ENCODE data around the gene HOMER2. TPM values are rescaled to one million over a fixed set of nuclear protein-coding genes. Genes with fewer than 3 reads are reported as not detected.

Gene HOMER2
- total RNA-seq, 1 donor from 2014 or later: 12.2 TPM

DNA sequence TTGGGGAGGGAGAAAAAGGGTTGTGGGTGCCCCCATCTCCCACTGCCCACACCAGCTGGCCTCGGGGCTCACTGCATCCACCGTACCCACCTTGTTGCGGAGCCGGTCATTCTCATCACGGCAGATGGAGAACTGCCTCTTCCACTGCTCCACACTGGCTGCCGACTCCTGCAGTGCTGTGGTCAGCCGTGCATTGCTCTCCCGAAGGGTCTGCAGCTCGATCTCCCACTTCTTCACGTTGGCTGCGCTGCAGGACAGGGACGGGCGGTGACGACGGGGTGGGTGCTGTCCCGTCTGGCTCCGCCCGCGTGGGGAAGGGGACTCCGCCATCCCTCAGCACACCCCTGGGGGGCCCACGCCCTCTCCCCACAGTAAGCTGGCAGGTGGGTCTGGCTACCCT, 98.0 kb downstream of the HOMER2 start:
- H4K20me1 ChIP-seq (ENCODE audit: insufficient read depth, low read length): no peaks in the 10 kb centered on the region
- no peak overlapping the region for H3K4me3 ChIP-seq (ENCODE audit: insufficient read depth, low read depth, low read length)
- DNase-seq (ENCODE audit: low read depth) (no peak), FAIRE-seq (no peak)
- H3K4me2 ChIP-seq (ENCODE audit: low read length): no peak overlapping the region
- TF ChIP-seq, protein P1, sequence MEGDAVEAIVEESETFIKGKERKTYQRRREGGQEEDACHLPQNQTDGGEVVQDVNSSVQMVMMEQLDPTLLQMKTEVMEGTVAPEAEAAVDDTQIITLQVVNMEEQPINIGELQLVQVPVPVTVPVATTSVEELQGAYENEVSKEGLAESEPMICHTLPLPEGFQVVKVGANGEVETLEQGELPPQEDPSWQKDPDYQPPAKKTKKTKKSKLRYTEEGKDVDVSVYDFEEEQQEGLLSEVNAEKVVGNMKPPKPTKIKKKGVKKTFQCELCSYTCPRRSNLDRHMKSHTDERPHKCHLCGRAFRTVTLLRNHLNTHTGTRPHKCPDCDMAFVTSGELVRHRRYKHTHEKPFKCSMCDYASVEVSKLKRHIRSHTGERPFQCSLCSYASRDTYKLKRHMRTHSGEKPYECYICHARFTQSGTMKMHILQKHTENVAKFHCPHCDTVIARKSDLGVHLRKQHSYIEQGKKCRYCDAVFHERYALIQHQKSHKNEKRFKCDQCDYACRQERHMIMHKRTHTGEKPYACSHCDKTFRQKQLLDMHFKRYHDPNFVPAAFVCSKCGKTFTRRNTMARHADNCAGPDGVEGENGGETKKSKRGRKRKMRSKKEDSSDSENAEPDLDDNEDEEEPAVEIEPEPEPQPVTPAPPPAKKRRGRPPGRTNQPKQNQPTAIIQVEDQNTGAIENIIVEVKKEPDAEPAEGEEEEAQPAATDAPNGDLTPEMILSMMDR (IDR thresholded peaks at IDR 0.05; ENCODE audit: insufficient read depth, low read depth, low read length): no peak
- TF ChIP-seq EZH2 (IDR thresholded peaks at IDR 0.05; ENCODE audit: insufficient read depth, low read length): no peak
- Mint-ChIP-seq H3K27me3 (ENCODE audit: low read depth, unreplicated experiment) (no peaks in the 10 kb centered on the region), H3K4me3 (ENCODE audit: unreplicated experiment) (no peak overlapping the region), H3K27ac (ENCODE audit: unreplicated experiment) (no peak overlapping the region), H3K9me3 (ENCODE audit: unreplicated experiment) (no peaks in the 10 kb centered on the region), H3K36me3 (ENCODE audit: low read depth, unreplicated experiment) (no peaks in the 10 kb centered on the region), H3K4me1 (ENCODE audit: low read depth, unreplicated experiment) (peaks cover 26% of the 10 kb centered on the region)
- no peak overlapping the region for H2AFZ ChIP-seq (ENCODE audit: low read depth, low read length)
- H3K36me3 ChIP-seq (ENCODE audit: insufficient read depth, low read length): no peaks in the 10 kb centered on the region
- no peaks in the 10 kb centered on the region for H3K27me3 ChIP-seq (ENCODE audit: insufficient read depth, low read length)
- H3K9ac ChIP-seq (ENCODE audit: low read length): no peak overlapping the region
- H3K9me3 ChIP-seq (ENCODE audit: insufficient read depth, low read depth, low read length): no peaks in the 10 kb centered on the region
- no peak overlapping the region for H3K27ac ChIP-seq (ENCODE audit: low read depth, low read length)
- H3K4me1 ChIP-seq (ENCODE audit: insufficient read depth, low read length): peaks cover 29% of the 10 kb centered on the region
- no peaks in the 10 kb centered on the region for H3K79me2 ChIP-seq (ENCODE audit: insufficient read depth, low read length)

DNA sequence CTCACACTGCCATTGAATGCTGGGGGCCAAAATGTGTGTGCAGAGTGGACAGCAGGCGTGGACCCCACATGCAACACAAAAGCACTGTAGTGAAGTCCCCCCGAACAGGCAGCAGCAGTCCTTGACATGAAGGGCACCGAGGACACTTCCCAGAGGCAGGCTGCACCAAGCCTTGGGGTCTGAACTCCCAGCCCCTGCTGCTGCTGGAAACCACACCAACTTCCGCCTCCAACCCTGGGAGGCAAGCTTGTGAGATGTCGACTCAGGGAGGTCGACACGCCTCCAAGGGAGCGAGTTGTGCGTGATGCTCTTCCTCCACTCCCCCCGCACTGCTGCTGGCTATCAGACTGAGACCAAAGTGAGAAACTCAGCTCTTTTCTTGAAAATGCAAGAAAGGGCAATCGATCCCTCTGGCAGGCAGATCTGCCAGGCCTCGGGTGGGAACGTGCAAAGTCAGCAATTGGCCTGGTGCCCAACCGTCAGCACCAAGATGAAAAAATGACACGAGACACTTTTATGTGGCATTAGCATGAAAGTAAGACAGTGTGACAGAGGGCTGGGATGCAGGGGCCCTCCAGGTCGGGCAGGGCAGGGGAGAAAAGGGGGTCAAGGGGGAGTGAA, 99.5 kb downstream of the HOMER2 start:
- Mint-ChIP-seq H3K36me3 (ENCODE audit: low read depth, unreplicated experiment) (no peaks in the 10 kb centered on the region), H3K27ac (ENCODE audit: unreplicated experiment) (no peak overlapping the region), H3K4me1 (ENCODE audit: low read depth, unreplicated experiment) (peaks cover 28% of the 10 kb centered on the region), H3K9me3 (ENCODE audit: unreplicated experiment) (no peaks in the 10 kb centered on the region), H3K4me3 (ENCODE audit: unreplicated experiment) (no peak overlapping the region), H3K27me3 (ENCODE audit: low read depth, unreplicated experiment) (no peaks in the 10 kb centered on the region)
- Histone ChIP-seq H3K27ac (ENCODE audit: low read depth, low read length) (no peak overlapping the region), H3K4me1 (ENCODE audit: insufficient read depth, low read length) (peaks cover 31% of the 10 kb centered on the region), H4K20me1 (ENCODE audit: insufficient read depth, low read length) (no peaks in the 10 kb centered on the region), H3K79me2 (ENCODE audit: insufficient read depth, low read length) (no peaks in the 10 kb centered on the region), H3K4me3 (ENCODE audit: insufficient read depth, low read depth, low read length) (no peak overlapping the region), H2AFZ (ENCODE audit: low read depth, low read length) (no peak overlapping the region), H3K9me3 (ENCODE audit: insufficient read depth, low read depth, low read length) (no peaks in the 10 kb centered on the region), H3K9ac (ENCODE audit: low read length) (no peak overlapping the region), H3K4me2 (ENCODE audit: low read length) (peak overlapping the region; percentile 38), H3K27me3 (ENCODE audit: insufficient read depth, low read length) (no peaks in the 10 kb centered on the region), H3K36me3 (ENCODE audit: insufficient read depth, low read length) (no peaks in the 10 kb centered on the region)
- DNase-seq (ENCODE audit: low read depth) (no peak), FAIRE-seq (no peak)
- no peak for TF ChIP-seq EZH2 (IDR thresholded peaks at IDR 0.05; ENCODE audit: insufficient read depth, low read length)
- TF ChIP-seq, protein P1 (IDR thresholded peaks at IDR 0.05; ENCODE audit: insufficient read depth, low read depth, low read length): no peak

DNA sequence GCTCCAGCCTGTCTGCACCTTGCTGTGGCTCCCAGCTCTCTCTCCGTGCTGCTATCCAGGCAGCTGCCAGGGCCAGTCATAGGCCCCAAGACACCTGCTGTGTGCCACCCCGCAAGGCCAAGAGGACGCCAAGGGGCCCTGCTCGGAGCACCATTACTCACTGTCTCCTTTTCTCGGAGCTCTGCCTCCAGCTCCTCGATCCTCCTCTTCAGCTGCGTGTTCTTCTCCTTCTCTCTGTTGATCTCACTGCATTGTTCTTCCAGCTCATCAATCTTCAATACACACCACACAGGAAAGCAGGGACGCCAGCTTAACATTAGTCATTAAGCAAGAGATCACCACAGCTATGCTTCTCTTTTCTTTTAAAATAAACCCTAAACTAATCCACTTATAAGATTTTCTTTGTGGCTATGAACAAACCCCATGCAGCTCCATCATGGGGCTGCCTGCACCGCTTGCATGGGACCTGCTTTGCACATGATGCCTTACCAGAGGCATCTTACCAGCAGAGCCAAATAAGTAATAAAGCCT, 100.5 kb downstream of the HOMER2 start:
- Histone ChIP-seq H3K9me3 (ENCODE audit: insufficient read depth, low read depth, low read length) (no peaks in the 10 kb centered on the region), H3K79me2 (ENCODE audit: insufficient read depth, low read length) (no peaks in the 10 kb centered on the region), H3K27me3 (ENCODE audit: insufficient read depth, low read length) (no peaks in the 10 kb centered on the region), H4K20me1 (ENCODE audit: insufficient read depth, low read length) (no peaks in the 10 kb centered on the region), H3K4me3 (ENCODE audit: insufficient read depth, low read depth, low read length) (no peak overlapping the region), H3K9ac (ENCODE audit: low read length) (no peak overlapping the region), H3K4me2 (ENCODE audit: low read length) (peak overlapping the region; percentile 38), H2AFZ (ENCODE audit: low read depth, low read length) (no peak overlapping the region), H3K36me3 (ENCODE audit: insufficient read depth, low read length) (no peaks in the 10 kb centered on the region), H3K27ac (ENCODE audit: low read depth, low read length) (no peak overlapping the region), H3K4me1 (ENCODE audit: insufficient read depth, low read length) (peaks cover 36% of the 10 kb centered on the region)
- no peak for TF ChIP-seq EZH2 (IDR thresholded peaks at IDR 0.05; ENCODE audit: insufficient read depth, low read length)
- TF ChIP-seq, protein P1 (IDR thresholded peaks at IDR 0.05; ENCODE audit: insufficient read depth, low read depth, low read length): no peak
- DNase-seq (ENCODE audit: low read depth): peak; percentile 92
- Mint-ChIP-seq H3K4me3 (ENCODE audit: unreplicated experiment) (no peak overlapping the region), H3K27ac (ENCODE audit: unreplicated experiment) (no peak overlapping the region), H3K27me3 (ENCODE audit: low read depth, unreplicated experiment) (no peaks in the 10 kb centered on the region), H3K36me3 (ENCODE audit: low read depth, unreplicated experiment) (no peaks in the 10 kb centered on the region), H3K4me1 (ENCODE audit: low read depth, unreplicated experiment) (peaks cover 27% of the 10 kb centered on the region), H3K9me3 (ENCODE audit: unreplicated experiment) (no peaks in the 10 kb centered on the region)
- FAIRE-seq: no peak
